Stimulated activated CD8-positive, alpha-beta memory T cell treated with anti-CD3 and anti-CD28 coated beads, Interleukin-7, amount 100 ng/mL, for 4 hours (primary cell): ENCODE measurements around the gene PSMG4.
A peak's percentile ranks its signal among the peaks of the same experiment; 100 is the strongest.

Source experiments
- DNase-seq, 2 donors: peaks; one replicate each; pipeline ENCODE4 v3.0.0-alpha.2; 2020; ENCODE audit warnings: low read depth in 2 of 2

PSMG4 gene

GRCh38 chr6:3251462-3252314 lies 7.1 kb upstream of the PSMG4 start:
- peak; percentile 62 to 68 for DNase-seq

- no peak for DNase-seq
Measured at GRCh38 chr6:3252369-3252768, 6.4 kb upstream of the PSMG4 start.

GRCh38 chr6:3252861-3253596 lies 5.7 kb upstream of the PSMG4 start:
- no peak for DNase-seq

- no peak for DNase-seq
Measured at GRCh38 chr6:3253597-3253961, 5.2 kb upstream of the PSMG4 start.

GRCh38 chr6:3258201-3258600 lies 546 bp upstream of the PSMG4 start:
- DNase-seq = no peak

- DNase-seq = no peak
Measured at GRCh38 chr6:3259491-3259958, 778 bp downstream of the PSMG4 start.

- DNase-seq = no peak
Measured at GRCh38 chr6:3260296-3260695, 1.5 kb downstream of the PSMG4 start.

- DNase-seq = no peak
Measured at GRCh38 chr6:3260772-3261517, 2.2 kb downstream of the PSMG4 start.

- DNase-seq = no peak
Measured at GRCh38 chr6:3261518-3261820, 2.7 kb downstream of the PSMG4 start.

GRCh38 chr6:3261921-3262320 lies 3.2 kb downstream of the PSMG4 start:
- DNase-seq = no peak

GRCh38 chr6:3263096-3263495 lies 4.3 kb downstream of the PSMG4 start:
- DNase-seq = no peak

GRCh38 chr6:3264356-3264755 lies 5.6 kb downstream of the PSMG4 start:
- no peak for DNase-seq

GRCh38 chr6:3265671-3266070 lies 6.9 kb downstream of the PSMG4 start:
- DNase-seq = no peak

- no peak for DNase-seq
Measured at GRCh38 chr6:3266170-3266569, 7.4 kb downstream of the PSMG4 start.

GRCh38 chr6:3267162-3267561 lies 8.4 kb downstream of the PSMG4 start:
- no peak for DNase-seq

- DNase-seq = no peak
Measured at GRCh38 chr6:3268680-3269079, 9.9 kb downstream of the PSMG4 start.

GRCh38 chr6:3269281-3269975 lies 10.7 kb downstream of the PSMG4 start:
- DNase-seq = no peak

- DNase-seq = no peak
Measured at GRCh38 chr6:3270258-3270657, 11.5 kb downstream of the PSMG4 start.

- no peak for DNase-seq
Measured at GRCh38 chr6:3271756-3272155, 13.0 kb downstream of the PSMG4 start.

GRCh38 chr6:3272911-3273547 lies 14.3 kb downstream of the PSMG4 start:
- no peak for DNase-seq

GRCh38 chr6:3273707-3274521 lies 15.2 kb downstream of the PSMG4 start:
- no peak for DNase-seq
